Vagina (tissue), 2 donors: ENCODE data around the gene PIK3R1.

Experiments used
- CTCF ChIP-seq, 3 experiments: fragments of 450-650 bp in 2 of 3; fragments of 200-600 bp in 1 of 3; sonication (generic) in 1 of 3; IDR thresholded peaks; one replicate each; pipeline ENCODE4 v1.5.1; 2017 to 2019; ENCODE audit warnings: antibody characterized with exemption in 3 of 3, mild to moderate bottlenecking in 2 of 3, moderate library complexity in 2 of 3
- POLR2A ChIP-seq, 2 donors: fragments of 450-650 bp; IDR thresholded peaks; one replicate each; pipeline ENCODE4 v1.6.1; 2017; ENCODE audit warnings: antibody characterized with exemption in 2 of 2, mild to moderate bottlenecking in 2 of 2, moderate library complexity in 2 of 2
- POLR2AphosphoS5 ChIP-seq, 2 donors: sonication (generic); formaldehyde crosslinking; IDR thresholded peaks; one replicate each; pipeline ENCODE4 v1.9.0; 2017; ENCODE audit warnings: antibody characterized with exemption in 2 of 2, mild to moderate bottlenecking in 2 of 2, low read depth in 1 of 2; ENCODE audit not compliant: insufficient read depth in 1 of 2

GRCh38 chr5:68217528-68217927 lies 2.0 kb downstream of the PIK3R1 start:
- TF ChIP-seq POLR2AphosphoS5 (IDR thresholded peaks at IDR 0.05; ENCODE audit: insufficient read depth in 1 of 2, low read depth in 1 of 2), result no peak
- no peak for TF ChIP-seq CTCF (IDR thresholded peaks at IDR 0.05)
- TF ChIP-seq POLR2A (IDR thresholded peaks at IDR 0.05), result no peak
